Muscle of leg (tissue), 11 donors: ENCODE results near the gene HOXB3. TPM values are rescaled to one million over a fixed set of nuclear protein-coding genes. Genes with fewer than 3 reads are reported as not detected.

Experiments
- DNase-seq: peaks from one replicate; pipeline ENCODE4 v3.0.0; 2013
- H3K27ac ChIP-seq: one replicate; pipeline ENCODE4 v1.5.1; 2013; ENCODE audit warnings: mild to moderate bottlenecking, low read length, control low read depth
- H3K27me3 ChIP-seq: one replicate; pipeline ENCODE4 v1.6.1; 2013; ENCODE audit warnings: low read length; ENCODE audit not compliant: control insufficient read depth, insufficient read depth
- H3K36me3 ChIP-seq: one replicate; pipeline ENCODE4 v1.6.1; 2013; ENCODE audit warnings: low read length; ENCODE audit not compliant: control insufficient read depth, insufficient read depth
- H3K4me1 ChIP-seq: one replicate; pipeline ENCODE4 v1.6.1; 2013; ENCODE audit warnings: low read length; ENCODE audit not compliant: control insufficient read depth, insufficient read depth
- H3K4me3 ChIP-seq: one replicate; pipeline ENCODE4 v1.5.1; 2013; ENCODE audit warnings: low read length, control low read depth
- H3K9me3 ChIP-seq: replicated peaks from 2 replicates; pipeline ENCODE4 v1.6.1; 2013; ENCODE audit warnings: low read depth, low read length; ENCODE audit not compliant: control insufficient read depth
- WGBS: methylation state at CpG from one replicate; pipeline ENCODE4 v1.1.5; 2013; ENCODE audit warnings: missing lambda C conversion rate; ENCODE audit not compliant: insufficient coverage; 5-methylcytosine and 5-hydroxymethylcytosine counted together
- polyA plus RNA-seq, 8 donors: library from polyadenylated mRNA; unstranded; fragments of 120-200 nt; gene quantifications; one replicate each; pipeline versions ENCODE4 v1.2.1 to v1.2.3, GENCODE V29; 2013; ENCODE audit warnings: inconsistent platforms in 1 of 8, low replicate concordance in 1 of 8; ENCODE audit not compliant: insufficient read length in 8 of 8, insufficient read depth in 1 of 8
- total RNA-seq: library from RNA; stranded (reverse); fragments of 120-200 nt; gene quantifications from one replicate; pipeline ENCODE4 v1.2.4, GENCODE V29; 2013

The HOXB3 gene
- total and polyA plus RNA-seq, 9 donors, result 3.1 to 14.6 (median 9.4) TPM

DNA sequence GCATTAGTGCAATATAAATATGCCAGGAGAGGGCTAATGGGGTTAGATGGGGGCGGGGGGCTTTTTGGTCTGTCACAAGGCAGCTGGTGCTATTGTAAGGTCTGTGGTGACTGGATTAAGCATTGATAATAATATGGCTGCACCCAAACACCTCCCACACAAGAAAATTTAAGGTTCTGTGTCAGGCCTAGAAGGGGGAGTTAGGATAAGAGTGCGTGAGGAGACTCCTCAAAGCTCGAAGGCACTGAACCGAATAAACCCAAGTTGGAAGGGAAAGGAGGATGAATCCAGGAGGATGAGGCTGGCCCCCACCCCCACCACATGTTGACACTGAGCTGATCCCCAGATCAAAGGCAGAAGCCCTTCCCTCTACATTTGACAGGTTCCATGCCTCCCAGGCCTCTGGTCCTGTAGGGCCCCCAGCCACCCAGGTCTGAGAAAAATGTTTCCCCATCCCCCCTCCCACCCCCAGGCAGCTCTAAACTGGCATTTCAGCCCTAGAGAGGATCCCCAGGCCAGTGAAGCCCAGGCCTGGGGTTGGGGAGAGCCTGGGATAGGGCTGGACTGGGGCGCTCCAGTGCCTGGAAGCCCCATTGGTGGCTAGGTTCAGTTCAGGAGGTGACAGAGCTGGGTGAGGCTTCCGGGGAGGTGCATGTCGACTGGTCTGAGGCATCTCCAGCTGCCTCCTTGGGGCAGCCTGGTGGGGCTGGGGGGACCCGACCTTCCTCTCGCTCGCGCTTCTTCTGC lies 60.9 kb downstream of the HOXB3 start:
- peaks cover 9% of the 10 kb centered on the region for H3K4me1 ChIP-seq
- peaks cover 76% of the 10 kb centered on the region for H3K27me3 ChIP-seq
- DNase-seq, result no peak
- no peaks in the 10 kb centered on the region for H3K9me3 ChIP-seq
- H3K27ac ChIP-seq, result no peak overlapping the region
- WGBS, result 70% methylated on average over 7 of the region's 11 CpGs
- H3K4me3 ChIP-seq, result no peak overlapping the region
- H3K36me3 ChIP-seq, result no peaks in the 10 kb centered on the region

DNA sequence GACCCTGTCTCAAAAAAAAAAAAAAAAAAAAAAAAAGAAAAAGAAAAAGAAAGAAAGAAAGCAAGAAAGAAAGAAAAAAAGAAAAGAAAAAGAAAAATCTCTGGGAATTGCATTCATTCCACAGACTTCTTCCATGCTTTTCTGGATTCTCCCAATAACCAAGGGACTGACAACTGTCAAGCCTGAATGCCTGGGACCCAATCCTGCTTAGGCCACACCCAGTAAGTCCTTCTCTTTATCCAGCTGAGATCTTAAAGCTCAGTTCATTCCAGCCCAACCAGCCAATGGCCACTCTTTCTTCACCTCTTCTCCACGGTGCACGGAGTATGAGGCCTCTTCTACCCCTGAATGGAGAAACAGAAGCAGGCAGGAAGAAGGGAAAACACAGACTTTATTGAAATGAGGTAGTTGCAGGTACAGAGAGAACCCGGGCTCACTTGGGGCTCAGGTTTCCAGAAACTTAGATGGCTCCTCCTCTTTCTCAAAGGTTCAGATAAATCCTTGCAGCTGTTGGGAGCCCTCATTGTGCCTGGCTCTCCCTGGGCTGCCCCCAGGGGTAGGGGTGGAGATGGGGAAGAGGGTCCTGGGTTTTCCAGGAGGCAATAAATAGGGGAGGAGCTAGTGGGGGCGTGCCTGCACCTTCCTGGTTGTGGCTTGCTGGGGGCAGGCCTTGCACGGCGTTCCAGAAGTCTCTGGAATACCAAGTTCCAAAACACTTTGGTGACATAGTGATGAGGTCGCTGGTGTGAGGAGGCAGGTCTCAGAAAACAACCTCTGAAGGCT lies 61.7 kb downstream of the HOXB3 start:
- Histone ChIP-seq H3K4me1 (peaks cover 9% of the 10 kb centered on the region), H3K4me3 (no peak overlapping the region), H3K27me3 (peaks cover 74% of the 10 kb centered on the region), H3K27ac (no peak overlapping the region), H3K9me3 (no peaks in the 10 kb centered on the region), H3K36me3 (no peaks in the 10 kb centered on the region)
- no peak for DNase-seq
- 33% methylated on average over 3 of the region's 7 CpGs for WGBS

DNA sequence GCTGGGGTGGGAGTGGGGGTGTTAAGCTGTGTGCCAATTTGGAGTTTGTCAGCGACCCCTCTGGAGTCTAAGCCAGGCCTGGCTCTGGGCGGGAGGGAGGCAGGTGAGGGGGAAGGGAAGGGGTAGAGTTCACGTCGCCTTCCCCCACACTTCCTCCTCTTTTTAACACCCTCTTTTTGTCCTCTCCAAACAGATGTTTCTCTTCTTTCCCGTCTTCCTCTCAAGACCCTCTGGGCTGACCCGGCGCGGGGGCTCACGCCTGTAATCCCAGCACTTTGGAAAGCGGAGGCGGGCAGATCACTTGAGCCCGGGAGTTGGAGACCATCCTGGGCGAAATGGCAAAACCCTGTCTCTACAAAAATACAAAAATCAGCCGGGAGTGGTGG lies 62.5 kb downstream of the HOXB3 start:
- no peaks in the 10 kb centered on the region for H3K9me3 ChIP-seq
- H3K4me3 ChIP-seq, result no peak overlapping the region
- 20% methylated on average over 1 of the region's 14 CpGs for WGBS
- peaks cover 74% of the 10 kb centered on the region for H3K27me3 ChIP-seq
- DNase-seq, result no peak
- peaks cover 9% of the 10 kb centered on the region for H3K4me1 ChIP-seq
- H3K36me3 ChIP-seq, result no peaks in the 10 kb centered on the region
- H3K27ac ChIP-seq, result no peak overlapping the region

DNA sequence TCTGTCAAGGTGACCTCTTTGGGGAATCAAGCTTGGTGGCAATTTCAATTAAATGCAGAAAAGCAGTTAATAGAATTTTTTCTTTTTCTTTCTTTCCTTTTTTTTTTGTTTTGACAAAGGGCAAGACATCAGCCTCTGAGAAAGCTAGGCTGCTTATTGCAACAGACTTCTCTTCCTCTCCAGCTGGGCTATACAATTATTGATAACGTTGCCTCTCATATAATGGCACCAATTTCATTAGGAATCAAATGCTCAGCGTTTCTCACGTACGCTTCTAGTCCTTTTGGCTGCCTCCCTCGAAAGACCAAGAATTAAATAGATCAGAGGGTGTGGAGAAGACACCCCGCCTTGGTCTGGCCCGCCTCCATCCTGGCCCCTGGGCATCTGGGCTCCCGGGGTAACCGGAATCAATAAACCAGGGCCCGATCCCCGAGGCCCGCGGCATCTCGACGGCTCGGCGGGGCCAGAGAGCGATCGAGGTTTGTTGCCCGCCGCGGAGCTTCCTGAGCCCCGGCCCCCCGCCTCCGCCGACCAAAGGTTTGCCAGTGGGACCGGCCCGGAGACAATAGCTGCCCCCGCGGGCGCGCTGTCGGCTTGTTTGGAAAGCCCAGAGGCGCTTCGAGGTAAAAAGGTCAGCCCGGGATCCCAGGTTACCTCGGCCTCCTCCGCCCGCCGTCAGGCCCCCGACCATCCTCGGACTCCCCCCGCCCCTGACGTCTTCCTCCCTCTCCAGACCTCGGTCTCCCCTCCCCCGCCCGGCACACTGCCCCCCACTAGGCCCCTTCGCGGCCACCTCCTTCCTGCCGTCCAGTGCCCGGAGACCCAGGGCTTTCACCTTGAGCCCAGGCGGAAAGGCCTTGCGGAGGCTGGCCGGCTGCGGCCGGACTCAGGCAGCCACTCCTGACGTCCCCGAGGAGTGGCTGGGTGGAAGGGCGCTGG lies 63.2 kb downstream of the HOXB3 start:
- H3K27ac ChIP-seq, result no peak overlapping the region
- H3K9me3 ChIP-seq, result no peaks in the 10 kb centered on the region
- peaks cover 15% of the 10 kb centered on the region for H3K4me1 ChIP-seq
- peaks cover 69% of the 10 kb centered on the region for H3K27me3 ChIP-seq
- no peak overlapping the region for H3K4me3 ChIP-seq
- no peaks in the 10 kb centered on the region for H3K36me3 ChIP-seq
- DNase-seq, result no peak
- 13% methylated on average over 41 of the region's 59 CpGs for WGBS

DNA sequence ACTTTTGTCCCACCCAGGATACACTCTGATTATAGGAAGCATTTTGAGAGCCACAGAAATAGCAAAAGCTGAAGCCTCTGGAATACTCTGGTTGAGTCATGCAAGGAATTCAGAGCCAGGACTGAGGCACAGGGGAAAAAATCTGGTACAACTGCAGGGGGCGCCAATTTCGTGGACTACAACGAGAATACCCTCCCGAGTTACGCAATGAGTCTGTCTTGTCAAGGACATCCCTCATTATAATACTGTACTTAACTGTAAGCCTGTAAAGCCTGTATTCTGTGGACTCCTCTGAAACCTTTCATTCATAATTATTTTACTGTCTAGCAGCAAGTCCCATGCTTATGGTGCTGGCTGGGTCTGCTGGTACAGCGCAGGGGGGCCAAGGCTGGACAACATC lies 67.0 kb downstream of the HOXB3 start:
- Histone ChIP-seq H3K4me3 (no peak overlapping the region), H3K27me3 (peaks cover 35% of the 10 kb centered on the region), H3K9me3 (no peaks in the 10 kb centered on the region), H3K36me3 (no peaks in the 10 kb centered on the region), H3K4me1 (peaks cover 16% of the 10 kb centered on the region), H3K27ac (no peak overlapping the region)
- WGBS, result no CpG with 5 or more reads among the region's 6 CpGs
- peak; percentile 19 for DNase-seq

DNA sequence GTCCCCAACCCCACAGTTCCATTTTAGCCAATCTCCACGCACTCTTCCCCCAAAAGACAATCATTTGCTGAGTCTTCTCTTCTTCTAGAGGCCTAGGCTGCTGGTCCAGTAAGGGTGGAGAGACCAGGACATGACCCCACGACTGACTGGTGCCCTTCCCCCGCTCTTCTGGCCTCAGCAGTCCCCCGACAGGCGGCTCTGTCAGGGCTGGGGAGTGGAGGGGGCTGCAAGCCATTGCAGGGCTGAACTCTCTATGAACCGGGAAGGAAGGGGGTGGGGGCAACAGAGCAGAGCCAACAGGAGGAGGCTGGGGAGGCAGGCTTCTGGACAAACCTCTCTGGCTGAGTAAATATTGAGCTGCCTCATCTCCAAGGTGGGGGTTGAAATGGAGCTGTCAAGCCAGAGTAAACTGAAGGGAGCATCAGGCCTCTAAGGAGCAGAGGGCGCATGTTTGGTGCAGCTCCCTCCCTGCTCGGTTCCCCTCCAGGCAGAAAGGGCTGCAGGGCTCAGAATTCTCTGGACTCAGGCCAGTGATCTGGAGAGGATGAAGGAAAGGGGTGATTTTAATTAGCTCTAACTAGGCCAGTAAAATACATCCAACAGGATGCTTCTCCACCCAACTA lies 67.9 kb downstream of the HOXB3 start:
- Histone ChIP-seq H3K9me3 (no peaks in the 10 kb centered on the region), H3K27ac (peak overlapping the region; percentile 15), H3K4me3 (no peak overlapping the region), H3K27me3 (peaks cover 35% of the 10 kb centered on the region), H3K4me1 (peaks cover 9% of the 10 kb centered on the region), H3K36me3 (no peaks in the 10 kb centered on the region)
- WGBS, result 17% methylated on average over 3 of the region's 8 CpGs
- DNase-seq, result peak; percentile 78

DNA sequence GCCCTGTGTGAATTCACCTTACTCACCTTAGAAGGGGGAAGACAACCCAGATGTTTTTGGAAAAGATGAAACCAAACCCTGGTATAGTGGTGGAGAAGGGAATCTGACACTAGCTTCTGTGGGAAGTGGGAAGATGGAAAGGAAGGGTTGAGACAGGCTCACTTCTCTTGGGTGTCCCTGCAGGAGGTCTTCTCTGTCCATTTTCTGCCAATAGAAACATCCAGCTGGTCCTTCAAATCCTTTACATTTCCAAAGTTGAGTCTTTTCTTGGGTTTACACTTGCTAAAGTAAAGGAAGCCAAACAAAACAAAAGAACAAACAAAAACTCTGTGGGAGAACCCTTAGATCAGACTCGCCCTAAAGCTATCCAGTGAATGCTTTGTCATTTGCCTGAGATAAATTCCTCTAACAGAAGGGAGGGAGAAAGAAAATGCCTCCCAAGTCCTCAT lies 69.4 kb downstream of the HOXB3 start:
- H3K27ac ChIP-seq, result no peak overlapping the region
- no CpG with 5 or more reads among the region's 1 CpG for WGBS
- peaks cover 23% of the 10 kb centered on the region for H3K27me3 ChIP-seq
- H3K4me3 ChIP-seq, result no peak overlapping the region
- H3K4me1 ChIP-seq, result peaks cover 7% of the 10 kb centered on the region
- H3K36me3 ChIP-seq, result no peaks in the 10 kb centered on the region
- no peaks in the 10 kb centered on the region for H3K9me3 ChIP-seq
- DNase-seq, result no peak

DNA sequence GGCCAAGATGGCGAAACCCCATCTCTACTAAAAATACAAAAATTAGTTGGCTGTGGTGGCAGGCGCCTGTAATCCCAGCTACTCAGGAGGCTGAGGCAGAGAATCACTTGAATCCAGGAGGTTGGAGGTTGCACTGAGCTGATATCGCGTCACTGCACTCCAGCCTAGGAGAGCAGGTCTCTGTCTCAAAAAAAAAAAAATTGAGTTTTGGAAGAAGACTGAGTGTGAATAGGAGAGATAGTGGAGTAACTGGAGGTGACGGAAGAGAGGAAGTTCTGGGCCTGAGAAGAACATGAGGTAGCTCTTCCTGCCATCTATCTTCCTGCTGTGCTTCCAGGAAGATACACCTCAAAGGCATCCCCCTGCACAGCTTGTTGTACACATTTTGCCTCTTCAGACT lies 70.6 kb downstream of the HOXB3 start:
- Histone ChIP-seq H3K27ac (no peak overlapping the region), H3K27me3 (peaks cover 20% of the 10 kb centered on the region)
- 94% methylated on average over 3 of the region's 5 CpGs for WGBS

DNA sequence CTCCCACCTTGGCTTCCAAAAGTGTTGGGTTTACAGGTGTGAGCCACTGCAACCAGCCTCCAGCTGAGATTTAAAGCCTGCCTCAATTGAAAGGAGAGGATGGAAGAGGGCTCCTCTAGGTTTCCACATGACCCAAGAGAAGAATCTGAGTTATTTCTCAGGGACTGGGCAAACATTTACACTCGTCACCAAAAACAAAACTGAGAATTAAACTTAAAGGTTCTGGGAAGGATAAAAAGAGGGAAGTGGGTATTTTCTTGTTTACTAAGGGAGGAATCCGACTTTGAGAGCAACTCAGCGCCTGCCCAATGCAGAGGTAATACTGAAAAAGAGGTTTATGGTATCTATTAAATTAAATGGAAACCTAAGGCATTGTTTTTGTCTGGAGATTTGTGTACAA lies 72.6 kb downstream of the HOXB3 start:
- H3K27ac ChIP-seq, result no peak overlapping the region
- H3K27me3 ChIP-seq, result peaks cover 30% of the 10 kb centered on the region
- no peaks in the 10 kb centered on the region for H3K36me3 ChIP-seq
- no peak overlapping the region for H3K4me3 ChIP-seq
- no peaks in the 10 kb centered on the region for H3K9me3 ChIP-seq
- WGBS, result 57% methylated on average over 1 of the region's 3 CpGs
- no peak for DNase-seq
- H3K4me1 ChIP-seq, result peaks cover 7% of the 10 kb centered on the region

More for the DNA sequence above, 70.6 kb downstream of the HOXB3 start:
- Histone ChIP-seq H3K9me3 (no peaks in the 10 kb centered on the region), H3K4me3 (no peak overlapping the region), H3K4me1 (peaks cover 7% of the 10 kb centered on the region), H3K36me3 (no peaks in the 10 kb centered on the region)
- no peak for DNase-seq
